Skeletal muscle satellite cell (primary cell): ENCODE measurements around the gene SERPINA3.

Source experiments
- H3K27me3 ChIP-seq: 2 replicates; pipeline ENCODE4 v1.7.0; 2013; ENCODE audit warnings: low read length; ENCODE audit not compliant: control insufficient read depth, insufficient read depth
- H3K36me3 ChIP-seq: 2 replicates; pipeline ENCODE4 v1.7.0; 2013; ENCODE audit warnings: mild to moderate bottlenecking, control low read depth, low read length; ENCODE audit not compliant: insufficient read depth
- H3K4me1 ChIP-seq: 2 replicates; pipeline ENCODE4 v1.7.0; 2013; ENCODE audit warnings: low read length; ENCODE audit not compliant: control insufficient read depth, insufficient read depth
- H3K4me2 ChIP-seq: 2 replicates; pipeline ENCODE4 v1.7.0; 2013; ENCODE audit warnings: mild to moderate bottlenecking, low read length
- H3K4me3 ChIP-seq: 2 replicates; pipeline ENCODE4 v1.7.0; 2013; ENCODE audit warnings: low read length
- H3K9ac ChIP-seq: 2 replicates; pipeline ENCODE4 v1.7.0; 2013; ENCODE audit warnings: mild to moderate bottlenecking, low read depth, low read length, moderate library complexity
- H3K9me3 ChIP-seq: replicated peaks from 2 replicates; pipeline ENCODE4 v1.7.0; 2013; ENCODE audit warnings: mild to moderate bottlenecking, control low read depth, low read length

The SERPINA3 gene

DNA sequence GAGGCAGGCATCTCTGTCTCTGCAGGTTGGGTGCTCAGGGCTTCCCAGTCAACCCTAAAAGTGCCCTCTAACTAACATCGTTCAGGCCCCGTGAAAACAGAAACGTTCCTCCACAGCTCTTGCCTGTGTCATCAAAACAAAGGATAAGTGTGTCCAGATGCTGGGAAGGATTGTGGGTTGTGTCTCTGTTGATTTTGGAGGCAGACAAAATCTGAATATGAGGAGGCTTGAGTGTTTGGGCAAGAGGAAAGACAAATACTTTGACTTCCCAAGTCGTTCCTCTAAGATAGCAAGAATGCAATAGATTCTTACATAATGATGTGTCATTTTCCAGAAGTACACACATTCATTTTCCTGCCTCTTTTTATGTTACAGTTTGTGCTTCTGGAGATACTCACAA, 52.9 kb downstream of the SERPINA3 start:
- peaks cover 14% of the 10 kb centered on the region for H3K4me1 ChIP-seq
- no peaks in the 10 kb centered on the region for H3K36me3 ChIP-seq
- no peaks in the 10 kb centered on the region for H3K27me3 ChIP-seq
- H3K9ac ChIP-seq: no peak overlapping the region
- H3K9me3 ChIP-seq: no peaks in the 10 kb centered on the region
- no peak overlapping the region for H3K4me3 ChIP-seq
- H3K4me2 ChIP-seq: peak overlapping the region; percentile 44

GRCh38 chr14:94665544-94665943, 53.4 kb downstream of the SERPINA3 start:
- Histone ChIP-seq H3K4me2 (peak overlapping the region; percentile 43), H3K9ac (no peak overlapping the region), H3K4me3 (no peak overlapping the region), H3K9me3 (no peaks in the 10 kb centered on the region), H3K4me1 (peaks cover 14% of the 10 kb centered on the region), H3K27me3 (no peaks in the 10 kb centered on the region), H3K36me3 (no peaks in the 10 kb centered on the region)

DNA sequence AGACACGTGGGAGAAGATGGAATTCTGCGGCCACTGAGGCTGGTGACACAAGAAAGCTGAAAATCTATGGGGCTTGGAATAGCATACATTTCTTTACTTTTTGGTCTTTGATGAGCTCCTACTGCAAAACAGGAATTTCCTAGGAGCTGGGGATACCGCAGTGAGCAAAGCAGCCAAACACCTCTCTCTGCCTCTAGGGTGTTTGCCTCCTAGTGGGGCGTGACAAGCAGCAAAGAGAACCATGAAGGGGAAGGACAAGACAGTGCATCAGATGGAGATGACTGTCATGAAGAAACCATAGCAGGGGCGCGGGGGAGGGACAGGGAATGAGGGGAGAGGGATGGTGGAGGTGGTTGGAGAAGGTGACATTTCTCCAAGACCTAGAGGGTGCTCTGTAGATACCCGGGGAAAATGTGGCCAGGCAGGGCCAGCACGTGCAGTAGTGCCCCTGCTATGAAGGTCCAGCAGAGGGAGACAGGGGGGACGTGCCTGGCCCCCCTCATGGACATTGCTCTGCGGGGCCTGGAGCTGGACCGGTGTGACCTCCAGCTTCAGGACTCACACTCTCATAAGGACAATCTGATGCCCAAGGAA, 58.6 kb downstream of the SERPINA3 start:
- H3K4me3 ChIP-seq: no peak overlapping the region
- no peaks in the 10 kb centered on the region for H3K9me3 ChIP-seq
- no peak overlapping the region for H3K9ac ChIP-seq
- H3K36me3 ChIP-seq: no peaks in the 10 kb centered on the region
- no peaks in the 10 kb centered on the region for H3K27me3 ChIP-seq
- peaks cover 21% of the 10 kb centered on the region for H3K4me1 ChIP-seq
- H3K4me2 ChIP-seq: no peak overlapping the region

GRCh38 chr14:94671870-94672444, 59.8 kb downstream of the SERPINA3 start:
- no peaks in the 10 kb centered on the region for H3K9me3 ChIP-seq
- no peaks in the 10 kb centered on the region for H3K27me3 ChIP-seq
- H3K9ac ChIP-seq: no peak overlapping the region
- no peak overlapping the region for H3K4me3 ChIP-seq
- peaks cover 18% of the 10 kb centered on the region for H3K4me1 ChIP-seq
- H3K36me3 ChIP-seq: no peaks in the 10 kb centered on the region
- no peak overlapping the region for H3K4me2 ChIP-seq

- Histone ChIP-seq H3K27me3 (no peaks in the 10 kb centered on the region), H3K9me3 (no peaks in the 10 kb centered on the region), H3K9ac (no peak overlapping the region), H3K4me2 (no peak overlapping the region), H3K36me3 (no peaks in the 10 kb centered on the region), H3K4me3 (no peak overlapping the region), H3K4me1 (peaks cover 18% of the 10 kb centered on the region)
Observed at GRCh38 chr14:94673071-94673470, 60.9 kb downstream of the SERPINA3 start.
